T47D (cell line): ENCODE data around the gene MAP3K21.

Source experiments
- DNase-seq, 2 experiments: peaks; one replicate each; pipeline versions ENCODE4 v3.0.0 to v3.0.0-alpha.2; 2011 to 2012; ENCODE audit warnings: low read depth in 1 of 2, low spot score in 1 of 2
- JUND ChIP-seq: IDR thresholded peaks from 2 replicates; pipeline ENCODE4 v1.6.1; 2012; ENCODE audit warnings: low read depth
- in situ Hi-C: cut with HindIII; loops from 2 replicates; pipeline ENCODE4 v1.10.0; 2016; ENCODE audit warnings: low sequenced_read_pairs, low pct_unique_long_range_greater_than_20kb

MAP3K21 gene

GRCh38 chr1:233367057-233367803 is 39.7 kb downstream of the MAP3K21 start:
- no peak for TF ChIP-seq JUND
- peak in 1 of 2 experiments; percentile 30 for DNase-seq
- in situ Hi-C loops: no loop called here

- no peak for TF ChIP-seq JUND
- in situ Hi-C loops: no loop called here
- no peak for DNase-seq
Observed at GRCh38 chr1:233368106-233368788, 40.7 kb downstream of the MAP3K21 start.

GRCh38 chr1:233368789-233369130 is 41.2 kb downstream of the MAP3K21 start:
- no peak for DNase-seq
- in situ Hi-C loops: no loop called here
- no peak for TF ChIP-seq JUND

DNA sequence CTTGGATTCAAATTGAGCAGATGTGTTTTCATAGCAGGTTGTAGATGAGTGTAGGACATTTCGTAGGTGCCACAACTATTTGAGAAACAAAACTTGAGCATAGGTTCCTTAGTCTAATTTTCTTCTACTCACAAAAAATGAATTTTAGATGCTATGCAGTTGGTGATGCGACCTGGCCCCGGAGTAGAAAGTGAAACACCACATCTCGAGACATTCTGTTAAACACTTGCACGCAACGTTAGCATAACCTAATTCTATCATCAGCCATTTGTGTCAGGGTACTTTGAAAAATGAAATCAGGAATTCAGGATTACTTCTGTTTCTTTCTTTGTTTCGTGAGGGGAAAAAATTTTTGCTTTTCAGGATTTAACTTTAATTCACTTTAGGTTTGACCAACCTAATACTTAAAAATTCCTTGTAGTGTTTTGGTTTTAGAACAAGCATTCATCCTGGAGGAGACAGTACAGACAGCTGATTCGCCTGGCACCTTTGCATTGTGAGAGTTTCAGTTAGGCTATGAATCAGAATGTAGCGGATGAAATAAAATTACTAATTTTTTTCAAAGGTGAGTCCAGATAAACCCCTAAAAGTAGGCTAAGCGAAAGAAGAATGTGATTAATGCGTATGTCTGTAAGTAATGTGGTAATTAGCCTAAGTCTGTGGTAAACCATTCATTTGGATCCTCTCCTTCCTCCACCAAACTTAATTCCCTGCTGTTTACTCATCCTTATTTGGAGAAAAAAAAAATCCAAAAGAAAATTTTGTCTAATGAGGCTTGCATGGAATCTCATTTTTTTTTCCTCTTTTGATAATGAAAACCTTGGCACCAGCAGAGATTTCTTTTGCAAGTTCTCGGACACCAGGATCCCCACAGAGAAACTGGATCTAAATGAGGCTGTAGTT is 44.9 kb downstream of the MAP3K21 start:
- TF ChIP-seq JUND: no peak
- in situ Hi-C loops: no loop called here
- DNase-seq: no peak

DNA sequence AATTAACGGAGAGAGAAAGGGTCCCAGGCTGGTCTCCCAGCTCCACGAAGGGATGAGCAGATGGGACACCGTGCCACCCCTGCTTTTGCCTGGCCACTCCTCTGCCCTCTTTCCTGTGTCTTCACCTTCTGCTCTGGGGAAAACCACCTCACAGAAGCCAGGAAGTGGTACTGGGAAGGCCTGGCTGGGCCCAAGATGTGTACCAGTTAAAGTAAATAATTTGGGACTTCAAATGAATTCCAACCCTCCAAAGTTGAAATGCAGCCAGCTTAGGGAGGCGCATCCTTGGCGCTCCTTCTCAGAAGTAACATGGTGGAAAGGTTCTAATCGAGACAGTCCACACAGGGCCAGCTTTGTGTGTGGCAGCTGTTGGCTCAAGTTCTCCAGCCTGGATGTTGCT is 45.7 kb downstream of the MAP3K21 start:
- no peak for TF ChIP-seq JUND
- no peak for DNase-seq
- in situ Hi-C loops: no loop called here

DNA sequence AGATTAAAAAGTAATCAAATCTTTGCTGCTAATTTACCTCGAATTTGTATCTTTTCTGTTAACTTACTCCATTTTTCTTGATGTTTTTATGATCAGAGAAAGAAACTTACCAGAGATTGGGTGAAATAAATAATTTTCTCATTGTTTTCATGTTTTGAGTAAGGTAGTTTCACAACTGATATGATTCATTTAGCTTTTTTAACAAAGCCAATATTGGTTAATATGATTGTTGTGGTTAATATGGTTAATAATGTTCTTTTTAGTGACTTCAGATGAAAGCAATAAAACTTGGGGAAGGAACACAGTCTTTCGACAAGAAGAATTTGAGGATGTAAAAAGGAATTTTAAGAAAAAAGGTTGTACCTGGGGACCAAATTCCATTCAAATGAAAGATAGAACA is 48.1 kb downstream of the MAP3K21 start:
- in situ Hi-C loops: no loop called here
- no peak for TF ChIP-seq JUND
- DNase-seq: no peak

GRCh38 chr1:233376382-233377110 is 49.0 kb downstream of the MAP3K21 start:
- in situ Hi-C loops: no loop called here
- no peak for DNase-seq
- no peak for TF ChIP-seq JUND

DNA sequence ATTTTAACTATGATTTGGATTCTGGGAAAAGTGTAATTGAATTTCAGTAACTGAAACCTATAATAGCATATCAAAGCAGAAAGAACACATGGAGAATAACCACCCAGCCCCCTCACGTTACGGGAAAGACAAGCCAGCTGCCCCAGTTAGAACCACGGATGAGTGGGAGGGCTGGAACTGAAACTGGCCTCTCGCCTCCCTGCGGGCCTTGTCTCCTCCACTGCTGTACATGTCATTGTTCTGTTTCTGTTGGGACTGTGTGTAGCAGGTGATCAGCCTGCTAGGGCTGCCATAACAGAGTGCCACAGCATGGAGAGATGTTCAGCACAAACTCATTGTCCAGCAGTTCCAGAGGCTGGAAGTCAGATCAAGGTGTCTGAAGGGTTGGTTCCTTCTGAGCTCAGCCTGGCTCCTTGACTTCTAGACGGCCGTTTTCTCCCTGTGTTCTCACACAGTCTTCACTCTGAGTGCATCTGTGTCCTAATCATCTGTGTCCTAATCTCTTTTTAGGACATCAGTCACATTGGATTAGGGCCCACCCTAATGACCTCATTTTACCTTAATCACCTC is 52.4 kb downstream of the MAP3K21 start:
- no peak for TF ChIP-seq JUND
- in situ Hi-C loops: no loop called here
- DNase-seq: no peak

GRCh38 chr1:233381806-233382205 is 54.3 kb downstream of the MAP3K21 start:
- DNase-seq: no peak
- in situ Hi-C loops: no loop called here
- no peak for TF ChIP-seq JUND

- DNase-seq: no peak
- TF ChIP-seq JUND: no peak
- in situ Hi-C loops: no loop called here
Observed at GRCh38 chr1:233383984-233384383, 56.5 kb downstream of the MAP3K21 start.

DNA sequence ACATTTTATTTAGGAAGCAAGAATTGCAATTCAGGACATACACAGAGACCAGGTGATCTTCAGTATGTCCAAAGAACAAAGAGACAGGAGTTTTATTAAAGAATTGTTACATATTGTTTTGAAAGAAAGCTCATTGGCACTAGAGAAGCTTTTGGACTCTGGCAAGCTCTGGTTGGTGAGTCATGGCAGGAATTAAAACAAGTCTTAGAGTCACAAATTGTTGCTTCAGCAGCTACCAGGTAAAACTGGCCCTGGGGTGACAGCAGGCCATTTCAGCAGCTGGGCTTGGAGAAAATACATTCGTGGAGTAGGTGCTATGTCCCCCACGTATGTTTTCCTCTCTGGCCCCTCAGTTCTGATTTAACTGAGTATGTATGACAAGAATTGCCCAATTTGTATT is 58.8 kb downstream of the MAP3K21 start:
- in situ Hi-C loops: no loop called here
- no peak for TF ChIP-seq JUND
- DNase-seq: no peak

DNA sequence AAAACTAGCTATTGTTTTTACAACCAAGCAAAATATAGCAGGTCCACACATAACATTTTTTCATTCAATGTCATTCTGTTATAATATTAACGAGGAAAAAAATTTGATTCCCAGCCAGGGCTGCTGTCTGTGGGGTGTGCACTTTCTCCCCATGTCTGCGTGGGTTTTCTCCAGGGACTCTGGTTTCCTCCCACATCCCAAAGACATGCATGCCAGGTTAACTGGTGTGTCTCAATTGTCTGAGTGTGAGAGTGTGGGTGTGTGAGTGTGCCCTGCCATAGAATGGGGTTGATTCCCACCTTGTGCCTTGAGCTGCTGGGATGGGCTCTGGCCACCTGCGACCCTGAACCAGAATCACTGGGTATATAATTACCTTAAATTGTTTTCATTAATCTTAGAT is 60.1 kb downstream of the MAP3K21 start:
- TF ChIP-seq JUND: no peak
- DNase-seq: no peak
- in situ Hi-C loops: no loop called here
